HCT116 (cell line): ENCODE results near the gene PABPC5.

Experiments
- EZH2 ChIP-seq: fragments of 200-600 bp; sonication (generic); IDR thresholded peaks from 2 replicates; pipeline ENCODE4 v1.6.1; 2017; ENCODE audit warnings: antibody characterized with exemption, mixed run types
- JUND ChIP-seq: IDR thresholded peaks from 2 replicates; pipeline ENCODE4 v1.6.1; 2012
- POLR2A ChIP-seq: IDR thresholded peaks from 2 replicates; pipeline ENCODE4 v1.7.0; 2011; ENCODE audit warnings: borderline replicate concordance; ENCODE audit not compliant: insufficient read depth, insufficient read length; ENCODE audit errors: extremely low read depth
- TF ChIP-seq, protein P1 (sequence below), 3 experiments: fragments of 200-600 bp in 1 of 3; sonication (generic) in 1 of 3; IDR thresholded peaks in 2 of 3; conservative IDR thresholded peaks in 1 of 3; 2 replicates each; pipeline ENCODE4 v1.5.1; 2012 to 2017; ENCODE audit warnings: low read depth in 2 of 3, low read length in 2 of 3, antibody characterized with exemption in 1 of 3, borderline replicate concordance in 1 of 3, control low read depth in 1 of 3, mild to moderate bottlenecking in 1 of 3, mixed read lengths in 1 of 3, mixed run types in 1 of 3, moderate library complexity in 1 of 3; ENCODE audit not compliant: insufficient read depth in 1 of 3

DNA sequence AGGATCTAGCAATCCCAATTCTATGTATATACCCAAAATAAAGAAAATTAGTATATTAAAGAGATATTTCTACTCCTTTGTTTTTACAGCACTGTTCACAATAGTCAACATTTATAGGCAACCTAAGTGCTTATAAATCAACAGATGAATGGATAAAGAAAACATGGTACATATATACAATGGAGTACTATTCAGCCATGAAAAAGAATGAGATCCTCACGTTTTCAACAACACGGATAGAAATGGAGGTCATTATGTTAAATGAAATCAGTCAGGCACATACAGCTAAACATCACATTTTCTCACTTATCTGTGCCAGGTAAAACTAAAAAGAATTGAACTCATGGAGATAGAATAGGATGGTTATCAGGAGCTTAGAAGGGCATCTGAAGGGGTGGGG is 45.6 kb upstream of the PABPC5 start:
- TF ChIP-seq POLR2A (no peak), EZH2 (no peak), JUND (no peak)
- TF ChIP-seq, protein P1, sequence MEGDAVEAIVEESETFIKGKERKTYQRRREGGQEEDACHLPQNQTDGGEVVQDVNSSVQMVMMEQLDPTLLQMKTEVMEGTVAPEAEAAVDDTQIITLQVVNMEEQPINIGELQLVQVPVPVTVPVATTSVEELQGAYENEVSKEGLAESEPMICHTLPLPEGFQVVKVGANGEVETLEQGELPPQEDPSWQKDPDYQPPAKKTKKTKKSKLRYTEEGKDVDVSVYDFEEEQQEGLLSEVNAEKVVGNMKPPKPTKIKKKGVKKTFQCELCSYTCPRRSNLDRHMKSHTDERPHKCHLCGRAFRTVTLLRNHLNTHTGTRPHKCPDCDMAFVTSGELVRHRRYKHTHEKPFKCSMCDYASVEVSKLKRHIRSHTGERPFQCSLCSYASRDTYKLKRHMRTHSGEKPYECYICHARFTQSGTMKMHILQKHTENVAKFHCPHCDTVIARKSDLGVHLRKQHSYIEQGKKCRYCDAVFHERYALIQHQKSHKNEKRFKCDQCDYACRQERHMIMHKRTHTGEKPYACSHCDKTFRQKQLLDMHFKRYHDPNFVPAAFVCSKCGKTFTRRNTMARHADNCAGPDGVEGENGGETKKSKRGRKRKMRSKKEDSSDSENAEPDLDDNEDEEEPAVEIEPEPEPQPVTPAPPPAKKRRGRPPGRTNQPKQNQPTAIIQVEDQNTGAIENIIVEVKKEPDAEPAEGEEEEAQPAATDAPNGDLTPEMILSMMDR (IDR thresholded peaks at IDR 0.05 in 2 of 3, conservative IDR thresholded peaks at IDR 0.05 in 1 of 3; ENCODE audit: borderline replicate concordance in 1 of 3, insufficient read depth in 1 of 3, low read depth in 2 of 3, low read length in 2 of 3), result no peak
